Gastroesophageal sphincter (tissue), 4 donors: Measurements from ENCODE around the gene HGFAC. TPM values are rescaled to one million over a fixed set of nuclear protein-coding genes. Genes with fewer than 3 reads are reported as not detected.

ENCODE experiments used
- ATAC-seq: fragments of 150-250 bp; one replicate; pipeline ENCODE4 v1.9.1; 2016; ENCODE audit warnings: mild to moderate bottlenecking, moderate library complexity
- H3K27ac ChIP-seq, 4 donors: fragments of 200-600 bp; sonication (generic) in 3 of 4; 1 replicate in 3 of 4; 2 replicates in 1 of 4; pipeline ENCODE4 v1.5.1; 2016 to 2019
- H3K27me3 ChIP-seq: fragments of 200-600 bp; sonication (generic); one replicate; pipeline ENCODE4 v1.5.1; 2019
- H3K36me3 ChIP-seq, 2 donors: fragments of 200-600 bp; sonication (generic); one replicate each; pipeline ENCODE4 v1.5.1; 2019; ENCODE audit warnings: control low read depth in 1 of 2
- H3K4me1 ChIP-seq, 3 donors: fragments of 200-600 bp; sonication (generic); 1 replicate in 2 of 3; 2 replicates in 1 of 3; pipeline ENCODE4 v1.5.1; 2016 to 2019; ENCODE audit warnings: control low read depth in 2 of 3
- H3K4me3 ChIP-seq, 2 donors: fragments of 200-600 bp; sonication (generic); one replicate each; pipeline ENCODE4 v1.5.1; 2019; ENCODE audit warnings: mild to moderate bottlenecking in 1 of 2, moderate library complexity in 1 of 2
- H3K9me3 ChIP-seq, 3 donors: fragments of 200-600 bp; sonication (generic); one replicate each; pipeline ENCODE4 v1.5.1; 2017 to 2019; ENCODE audit warnings: control low read depth in 2 of 3
- CTCF ChIP-seq, 4 experiments: fragments of 200-600 bp in 2 of 4; fragments of 450-650 bp in 2 of 4; sonication (generic) in 1 of 4; IDR thresholded peaks; one replicate each; pipeline ENCODE4 v1.5.1; 2017 to 2019; ENCODE audit warnings: antibody characterized with exemption in 4 of 4, mild to moderate bottlenecking in 2 of 4, moderate library complexity in 2 of 4
- EP300 ChIP-seq: sonication (generic); formaldehyde crosslinking; IDR thresholded peaks from one replicate; pipeline ENCODE4 v1.6.1; 2017; ENCODE audit warnings: antibody characterized with exemption, mild to moderate bottlenecking
- POLR2A ChIP-seq, 2 donors: fragments of 450-650 bp; IDR thresholded peaks; one replicate each; pipeline ENCODE4 v1.6.1; 2017; ENCODE audit warnings: antibody characterized with exemption in 2 of 2, mild to moderate bottlenecking in 2 of 2, moderate library complexity in 1 of 2
- POLR2AphosphoS5 ChIP-seq: sonication (generic); formaldehyde crosslinking; IDR thresholded peaks from one replicate; pipeline ENCODE4 v1.6.1; 2017; ENCODE audit warnings: antibody characterized with exemption
- WGBS, 2 donors: methylation state at CpG; one replicate each; pipeline ENCODE4 v1.1.5; 2018; ENCODE audit warnings: low coverage in 1 of 2; 5-methylcytosine and 5-hydroxymethylcytosine counted together
- total RNA-seq, 4 donors: library from RNA; depleted of rRNA; stranded (reverse); fragments of >200 nt; gene quantifications; one replicate each; pipeline ENCODE4 v1.1.0, GENCODE V29; 2016

The HGFAC gene
- total RNA-seq, 4 donors from 2014 or later, result 0.13 to 1.8 (median 0.62) TPM; not detected in 1

DNA sequence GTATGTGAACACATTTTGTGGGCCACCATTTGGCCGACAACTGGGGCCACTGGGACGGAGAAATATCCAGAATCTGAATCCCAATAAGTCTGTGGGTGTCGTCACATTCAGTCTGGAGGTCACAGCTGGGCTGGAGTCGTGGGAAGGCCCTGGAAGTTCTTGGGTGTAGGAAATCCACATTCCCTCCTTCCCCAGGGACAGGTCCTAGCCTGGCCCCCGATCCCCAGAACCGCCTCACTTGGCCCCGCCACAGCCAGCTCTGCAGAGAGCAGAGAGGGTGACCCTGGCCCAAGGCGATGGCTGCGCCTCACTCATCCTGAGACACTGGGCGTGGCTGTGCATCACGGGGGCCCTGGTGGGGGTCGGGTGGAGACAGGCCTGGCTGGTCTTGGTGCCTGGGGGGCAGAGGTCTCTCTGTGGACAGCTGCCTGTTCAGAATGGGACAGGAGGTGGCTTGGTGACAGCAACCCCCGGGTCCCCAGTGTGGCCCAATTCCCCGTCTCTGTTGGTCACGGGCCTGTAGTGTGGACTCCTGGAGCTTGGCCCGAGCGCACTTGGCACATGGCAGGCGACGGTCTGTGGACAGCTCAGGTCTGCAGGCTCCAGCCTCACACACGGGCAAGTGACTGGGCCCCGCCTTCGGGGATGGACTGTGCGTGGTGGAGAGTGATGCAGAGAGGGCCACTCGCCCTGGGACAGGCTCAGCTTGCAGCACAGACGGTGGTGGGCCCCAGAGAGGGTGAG, 37.8 kb downstream of the HGFAC start:
- ATAC-seq, result no peak
- H3K9me3 ChIP-seq, result no peaks in the 10 kb centered on the region
- H3K27me3 ChIP-seq, result peaks cover 76% of the 10 kb centered on the region
- TF ChIP-seq POLR2A (IDR thresholded peaks at IDR 0.05) (no peak), EP300 (no peak), POLR2AphosphoS5 (no peak), CTCF (IDR thresholded peaks at IDR 0.05) (no peak)
- no CpG with 5 or more reads among the region's 25 CpGs for WGBS, 2 donors
- H3K4me3 ChIP-seq, result no peak overlapping the region
- H3K4me1 ChIP-seq, result peaks cover 0 to 21% (median 0%) of the 10 kb centered on the region in 3 donors
- no peaks in the 10 kb centered on the region for H3K36me3 ChIP-seq
- H3K27ac ChIP-seq, result no peak overlapping the region

DNA sequence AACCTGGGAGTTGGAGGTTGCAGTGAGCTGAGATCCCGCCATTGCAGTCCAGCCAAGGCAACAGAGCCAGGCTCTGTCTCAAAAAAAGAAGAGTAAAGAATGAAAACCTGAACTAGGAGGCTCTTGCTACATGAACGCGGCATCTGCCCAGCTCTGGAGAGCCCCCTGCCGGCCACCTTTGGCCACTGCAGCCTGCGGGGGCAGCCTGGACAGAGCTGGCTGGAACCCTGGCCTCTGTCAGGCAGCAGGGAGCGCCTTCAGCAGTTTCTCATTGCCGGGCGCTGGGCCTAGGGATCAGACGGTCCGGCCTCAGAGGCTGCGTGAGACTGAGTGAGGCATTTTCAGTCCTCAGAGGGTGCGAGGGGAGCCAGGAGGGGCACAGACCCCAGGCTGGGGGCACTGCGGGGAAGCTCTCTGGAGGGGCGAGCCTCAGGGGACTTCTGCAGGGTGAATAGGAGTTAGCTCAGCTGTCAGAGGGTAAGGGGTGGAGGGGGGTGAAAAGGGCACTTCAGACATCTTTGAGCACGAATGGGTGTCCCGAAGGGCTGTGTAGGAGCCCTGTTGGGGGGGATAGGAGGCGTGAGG, 38.9 kb downstream of the HGFAC start:
- no peaks in the 10 kb centered on the region for H3K36me3 ChIP-seq
- WGBS, 2 donors, result 7 to 29% methylated on average over 5 to 7 of the region's 17 CpGs
- H3K9me3 ChIP-seq, result no peaks in the 10 kb centered on the region
- ATAC-seq, result peak; percentile 72
- peaks cover 79% of the 10 kb centered on the region for H3K27me3 ChIP-seq
- no peak overlapping the region for H3K27ac ChIP-seq
- H3K4me3 ChIP-seq, result no peak overlapping the region
- no peak for TF ChIP-seq POLR2A (IDR thresholded peaks at IDR 0.05)
- TF ChIP-seq CTCF (IDR thresholded peaks at IDR 0.05), result peak in 3 of 4 experiments; percentile 93 to 96 (median 95)
- peaks cover 0 to 30% (median 0%) of the 10 kb centered on the region in 3 donors for H3K4me1 ChIP-seq

GRCh38 chr4:3481113-3481531, 39.4 kb downstream of the HGFAC start:
- no peak for ATAC-seq
- Histone ChIP-seq H3K36me3 (no peaks in the 10 kb centered on the region), H3K4me1 (peaks cover 0 to 30% (median 0%) of the 10 kb centered on the region in 3 donors), H3K4me3 (no peak overlapping the region), H3K27me3 (peaks cover 83% of the 10 kb centered on the region), H3K27ac (no peak overlapping the region), H3K9me3 (no peaks in the 10 kb centered on the region)
- WGBS, 2 donors, result 51% methylated on average over 4 of the region's 5 CpGs; no CpG with 5 or more reads in 1 of the 2 donors
- TF ChIP-seq EP300, result no peak
- no peak for TF ChIP-seq POLR2AphosphoS5
- TF ChIP-seq CTCF (IDR thresholded peaks at IDR 0.05), result no peak
- no peak for TF ChIP-seq POLR2A (IDR thresholded peaks at IDR 0.05)

DNA sequence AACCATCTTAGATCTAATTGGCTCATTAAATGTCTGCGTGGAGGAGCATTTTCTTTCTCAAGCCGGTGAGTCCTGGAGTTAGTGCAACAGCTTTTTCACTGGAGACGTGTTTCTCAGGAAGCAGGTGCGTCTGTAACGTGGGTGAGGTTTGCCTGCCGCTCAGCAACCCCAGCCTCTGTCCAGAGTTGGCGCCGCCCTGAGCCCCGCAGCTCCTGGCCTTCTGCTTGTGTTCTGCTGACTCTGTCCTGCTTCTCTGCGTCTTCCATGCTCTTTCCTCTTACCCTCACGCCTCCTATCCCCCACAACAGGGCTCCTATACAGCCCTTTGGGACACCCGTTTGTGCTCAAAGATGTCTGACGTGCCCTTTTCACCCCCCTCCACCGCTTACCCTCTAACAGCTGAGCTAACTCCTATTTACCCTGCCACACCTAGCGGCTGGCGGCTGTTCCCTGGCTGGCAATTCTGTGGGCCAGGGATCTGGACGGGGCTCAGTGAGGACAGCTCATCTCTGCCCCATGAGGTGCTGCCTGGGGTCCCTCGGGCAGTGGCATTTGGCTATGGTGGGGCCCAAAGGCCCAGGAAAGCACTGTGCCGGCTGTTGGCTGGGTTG, 40.1 kb downstream of the HGFAC start:
- Histone ChIP-seq H3K4me3 (no peak overlapping the region), H3K27ac (no peak overlapping the region), H3K9me3 (no peaks in the 10 kb centered on the region), H3K36me3 (no peaks in the 10 kb centered on the region), H3K4me1 (peaks cover 0 to 30% (median 0%) of the 10 kb centered on the region in 3 donors), H3K27me3 (peaks cover 88% of the 10 kb centered on the region)
- 80% methylated on average over 6 of the region's 19 CpGs; no CpG with 5 or more reads in 1 of the 2 donors for WGBS, 2 donors
- TF ChIP-seq POLR2A (IDR thresholded peaks at IDR 0.05) (no peak), CTCF (IDR thresholded peaks at IDR 0.05) (no peak), EP300 (no peak)
- ATAC-seq, result no peak
